ENCODE data around the gene SLC3A2.

- TF ChIP-seq CTCF (conservative IDR thresholded peaks at IDR 0.05 in 1 of 2, IDR thresholded peaks at IDR 0.05 in 1 of 2; ENCODE audit: low read depth in 1 of 2, low read length in 2 of 2) (no peak), EZH2 (IDR thresholded peaks at IDR 0.05; ENCODE audit: low read length, missing control alignments) (no peak)
Measured at GRCh38 chr11:62865635-62866034, 15.1 kb upstream of the SLC3A2 start.

Measured in fibroblast of lung (primary cell).